Keratinocyte (primary cell): Measurements from ENCODE around the gene WNT9A. TPM values are rescaled to one million over a fixed set of nuclear protein-coding genes. Genes with fewer than 3 reads are reported as not detected.

Experiments
- DNase-seq: peaks from one replicate; pipeline ENCODE4 v3.0.0-alpha.2; 2011; ENCODE audit warnings: low read depth, missing footprints, low spot score
- FAIRE-seq: peaks from 2 replicates; lab custom pipeline; 2011; peaks lifted over from hg19 to GRCh38; lab: Jason Lieb, UNC
- H2AFZ ChIP-seq: 2 replicates; pipeline ENCODE4 v1.6.0; 2012; ENCODE audit warnings: low read length, control low read depth, inconsistent platforms; ENCODE audit not compliant: control insufficient read depth
- H3K27ac ChIP-seq: 2 replicates; pipeline ENCODE4 v1.5.1; 2011; ENCODE audit warnings: low read length; ENCODE audit not compliant: control insufficient read depth, insufficient read depth
- H3K27me3 ChIP-seq: 3 replicates; pipeline ENCODE4 v1.6.0; 2011; ENCODE audit warnings: low read length; ENCODE audit not compliant: control insufficient read depth, insufficient read depth; ENCODE audit errors: extremely low read depth
- H3K36me3 ChIP-seq, 2 experiments: 2 replicates in 1 of 2; 3 replicates in 1 of 2; pipeline ENCODE4 v1.5.1; 2011; ENCODE audit warnings: low read length in 2 of 2, mild to moderate bottlenecking in 1 of 2; ENCODE audit not compliant: control insufficient read depth in 2 of 2, insufficient read depth in 2 of 2; ENCODE audit errors: extremely low read depth in 1 of 2
- H3K4me1 ChIP-seq: 3 replicates; pipeline ENCODE4 v1.5.1; 2011; ENCODE audit warnings: low read length; ENCODE audit not compliant: control insufficient read depth, insufficient read depth; ENCODE audit errors: extremely low read depth
- H3K4me2 ChIP-seq: 3 replicates; pipeline ENCODE4 v1.6.0; 2011; ENCODE audit warnings: low read depth, low read length; ENCODE audit not compliant: control insufficient read depth, insufficient read depth; ENCODE audit errors: extremely low read depth
- H3K4me3 ChIP-seq, 3 experiments: fragments of 200-600 bp in 1 of 3; sonication (generic) in 1 of 3; 2 replicates in 2 of 3; 3 replicates in 1 of 3; pipeline ENCODE4 v1.5.1; 2011 to 2016; ENCODE audit warnings: low read length in 3 of 3, mild to moderate bottlenecking in 3 of 3, control low read depth in 2 of 3, inconsistent platforms in 1 of 3, low read depth in 1 of 3, mixed read lengths in 1 of 3, mixed run types in 1 of 3, moderate library complexity in 1 of 3; ENCODE audit not compliant: control insufficient read depth in 2 of 3, insufficient read depth in 2 of 3; ENCODE audit errors: extremely low read depth in 1 of 3
- H3K79me2 ChIP-seq: 2 replicates; pipeline ENCODE4 v1.6.0; 2012; ENCODE audit warnings: low read length; ENCODE audit not compliant: control insufficient read depth, insufficient read depth
- H3K9ac ChIP-seq: 3 replicates; pipeline ENCODE4 v1.6.0; 2011; ENCODE audit warnings: low read length; ENCODE audit not compliant: control insufficient read depth, insufficient read depth; ENCODE audit errors: extremely low read depth
- H3K9me1 ChIP-seq: 3 replicates; pipeline ENCODE4 v1.6.0; 2011; ENCODE audit warnings: low read length; ENCODE audit not compliant: control insufficient read depth, insufficient read depth; ENCODE audit errors: extremely low read depth
- H3K9me3 ChIP-seq: 2 replicates; pipeline ENCODE4 v1.5.1; 2012; ENCODE audit warnings: low read depth, low read length; ENCODE audit not compliant: control insufficient read depth
- H4K20me1 ChIP-seq: 3 replicates; pipeline ENCODE4 v1.6.0; 2011; ENCODE audit warnings: low read length; ENCODE audit not compliant: control insufficient read depth, insufficient read depth; ENCODE audit errors: extremely low read depth
- CTCF ChIP-seq, 3 experiments: IDR thresholded peaks in 1 of 3; conservative IDR thresholded peaks in 1 of 3; optimal IDR thresholded peaks in 1 of 3; 2 replicates in 2 of 3; 3 replicates in 1 of 3; pipeline versions ENCODE3 to v1.5.1; 2011; ENCODE audit warnings: low read length in 3 of 3, mild to moderate bottlenecking in 3 of 3, moderate library complexity in 2 of 3, control low read depth in 1 of 3, inconsistent platforms in 1 of 3; ENCODE audit not compliant: insufficient read depth in 2 of 3; ENCODE audit errors: extremely low read depth in 1 of 3
- EZH2 ChIP-seq: IDR thresholded peaks from one replicate; pipeline ENCODE4 v1.6.1; 2012; ENCODE audit warnings: inconsistent platforms, mild to moderate bottlenecking, low read length, moderate library complexity
- dilution Hi-C: fragments of 300-500 bp; cut with MboI; formaldehyde crosslinking; loops from one replicate; pipeline ENCODE4 v1.7.0; 2020; ENCODE audit warnings: low sequenced_read_pairs; ENCODE audit not compliant: extremely low pct_ligation_motif_present
- polyA plus RNA-seq, 5 experiments: library from polyadenylated mRNA; depleted of rRNA in 3 of 5; stranded (reverse) in 3 of 5; stranded (forward) in 1 of 5; unstranded in 1 of 5; fragments of >200 nt; gene quantifications; 1 replicate in 1 of 5; 2 replicates in 3 of 5; 3 replicates in 1 of 5; pipeline versions ENCODE4 v1.2.1 to v1.2.3, GENCODE V29; 2011 to 2012; ENCODE audit warnings: missing spikeins in 2 of 5, low read depth in 1 of 5, low replicate concordance in 1 of 5

Gene WNT9A
- polyA plus RNA-seq, 1 donor (not counting 4 experiments of a cell fraction or from before 2014, with no cell fraction given): 1.7 TPM

GRCh38 chr1:227889863-227890405 lies 57.8 kb downstream of the WNT9A start:
- Histone ChIP-seq H3K4me1 (peaks cover 16% of the 10 kb centered on the region), H3K9me1 (no peaks in the 10 kb centered on the region), H3K9me3 (no peaks in the 10 kb centered on the region), H2AFZ (no peak overlapping the region), H3K9ac (no peak overlapping the region), H3K4me2 (no peak overlapping the region), H3K27me3 (peaks cover 3% of the 10 kb centered on the region), H3K27ac (no peak overlapping the region), H3K36me3 (no peaks in the 10 kb centered on the region), H4K20me1 (no peaks in the 10 kb centered on the region), H3K4me3 (no peak overlapping the region), H3K79me2 (no peaks in the 10 kb centered on the region)
- TF ChIP-seq CTCF (optimal IDR thresholded peaks at IDR 0.05 in 1 of 3, IDR thresholded peaks at IDR 0.05 in 1 of 3, conservative IDR thresholded peaks at IDR 0.05 in 1 of 3; ENCODE audit: extremely low read depth in 1 of 3, insufficient read depth in 2 of 3, low read length in 3 of 3) (no peak), EZH2 (no peak)
- dilution Hi-C loops: no loop called here
- FAIRE-seq (no peak), DNase-seq (no peak)

DNA sequence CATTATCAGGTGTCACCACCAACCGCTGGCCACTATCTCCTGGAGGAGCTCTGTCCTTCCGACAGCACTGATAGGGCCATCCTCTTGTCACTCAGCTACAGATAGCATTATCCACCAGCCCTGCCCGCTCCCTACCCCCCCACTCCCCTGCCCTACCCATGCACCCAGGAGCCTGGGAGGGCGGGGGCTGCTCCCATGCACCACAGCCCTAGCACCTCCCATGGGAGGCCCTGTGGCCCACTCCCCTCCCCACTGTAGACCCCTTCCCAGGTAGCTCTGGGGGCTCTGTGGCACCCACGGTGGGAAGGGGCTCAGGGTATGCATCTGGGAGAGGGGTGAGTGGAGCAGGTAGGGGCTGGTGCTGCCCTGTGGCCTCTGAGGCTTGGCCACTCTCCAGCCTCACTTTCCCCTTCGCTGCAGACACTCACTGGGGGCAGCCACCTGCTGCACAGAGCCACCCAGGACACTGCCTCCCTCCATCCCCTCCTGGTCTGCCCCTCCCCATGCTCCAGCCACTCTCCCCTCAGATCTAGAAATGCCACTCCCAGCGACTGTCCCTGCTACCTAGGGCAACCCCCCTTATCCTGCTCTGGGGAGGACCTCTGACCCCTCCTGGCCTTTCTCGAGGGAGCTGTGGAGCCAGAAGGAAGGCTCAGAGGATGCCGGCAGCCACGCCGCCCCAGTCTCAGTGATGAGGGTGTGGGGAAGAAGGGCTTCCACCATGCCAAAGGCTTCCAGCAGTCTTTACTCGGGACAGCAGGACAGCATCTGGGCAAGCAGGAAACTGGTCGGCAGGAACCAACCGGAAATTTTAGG lies 58.5 kb downstream of the WNT9A start:
- no peaks in the 10 kb centered on the region for H4K20me1 ChIP-seq
- no peaks in the 10 kb centered on the region for H3K9me3 ChIP-seq
- no peaks in the 10 kb centered on the region for H3K79me2 ChIP-seq
- H3K9me1 ChIP-seq: no peaks in the 10 kb centered on the region
- H3K27ac ChIP-seq: no peak overlapping the region
- no peak overlapping the region for H3K9ac ChIP-seq
- no peak overlapping the region for H2AFZ ChIP-seq
- no peak for FAIRE-seq
- no peak for DNase-seq
- peaks cover 16% of the 10 kb centered on the region for H3K4me1 ChIP-seq
- H3K4me2 ChIP-seq: no peak overlapping the region
- dilution Hi-C loops: no loop called here
- H3K4me3 ChIP-seq: no peak overlapping the region
- H3K27me3 ChIP-seq: peaks cover 3% of the 10 kb centered on the region
- TF ChIP-seq CTCF (optimal IDR thresholded peaks at IDR 0.05 in 1 of 3, IDR thresholded peaks at IDR 0.05 in 1 of 3, conservative IDR thresholded peaks at IDR 0.05 in 1 of 3; ENCODE audit: extremely low read depth in 1 of 3, insufficient read depth in 2 of 3, low read length in 3 of 3): no peak
- no peaks in the 10 kb centered on the region for H3K36me3 ChIP-seq
